AG09319 (cell line): ENCODE measurements around the gene PITPNC1.
"Not testable (repeated sequence)": the region's sequence is repeated elsewhere in the genome, so short reads cannot be mapped to it uniquely, and the experiment has no call there.

ENCODE experiments used
- DNase-seq: peaks from one replicate; pipeline ENCODE4 v3.0.0-alpha.2; 2010; ENCODE audit warnings: low read depth; ENCODE audit errors: extremely low read depth
- TF ChIP-seq, protein P1 (sequence below): IDR thresholded peaks from 2 replicates; pipeline ENCODE4 v1.5.1; 2011; ENCODE audit warnings: low read depth, mild to moderate bottlenecking, inconsistent platforms, low read length, moderate library complexity

The PITPNC1 gene

DNA sequence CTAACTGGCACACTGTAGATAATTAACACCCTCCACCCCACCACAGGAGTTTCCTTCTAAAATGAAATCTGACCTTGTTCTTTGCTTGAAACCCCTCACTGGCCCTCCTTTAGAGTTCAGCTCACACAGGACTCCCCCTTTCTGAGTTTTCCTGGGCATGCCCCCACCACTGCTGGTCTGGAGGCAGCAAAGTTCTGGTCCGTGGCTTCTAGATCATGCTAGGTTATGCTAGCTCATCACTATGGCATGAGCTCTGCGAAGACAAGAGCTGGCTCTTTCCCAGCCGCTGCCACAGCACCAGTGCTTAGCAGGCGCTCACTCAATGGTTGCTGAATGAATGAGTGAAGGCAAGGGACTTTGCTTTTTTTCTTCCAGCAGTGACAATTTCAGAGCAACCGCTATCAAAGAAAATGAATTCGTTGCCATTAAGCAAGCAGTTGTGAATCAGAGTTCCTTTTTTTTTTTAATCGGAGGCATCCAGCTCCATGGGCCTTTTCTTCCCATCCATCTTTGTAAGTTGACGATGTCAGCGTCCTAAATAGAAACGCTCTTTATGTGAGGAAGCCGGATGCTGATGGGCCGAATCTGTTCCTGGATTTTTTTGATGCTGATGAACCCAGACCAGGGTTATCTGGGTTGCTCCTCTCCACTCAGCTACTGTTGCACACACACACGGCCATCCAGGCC, 259.9 kb downstream of the PITPNC1 start:
- no peak for DNase-seq
- TF ChIP-seq, protein P1, sequence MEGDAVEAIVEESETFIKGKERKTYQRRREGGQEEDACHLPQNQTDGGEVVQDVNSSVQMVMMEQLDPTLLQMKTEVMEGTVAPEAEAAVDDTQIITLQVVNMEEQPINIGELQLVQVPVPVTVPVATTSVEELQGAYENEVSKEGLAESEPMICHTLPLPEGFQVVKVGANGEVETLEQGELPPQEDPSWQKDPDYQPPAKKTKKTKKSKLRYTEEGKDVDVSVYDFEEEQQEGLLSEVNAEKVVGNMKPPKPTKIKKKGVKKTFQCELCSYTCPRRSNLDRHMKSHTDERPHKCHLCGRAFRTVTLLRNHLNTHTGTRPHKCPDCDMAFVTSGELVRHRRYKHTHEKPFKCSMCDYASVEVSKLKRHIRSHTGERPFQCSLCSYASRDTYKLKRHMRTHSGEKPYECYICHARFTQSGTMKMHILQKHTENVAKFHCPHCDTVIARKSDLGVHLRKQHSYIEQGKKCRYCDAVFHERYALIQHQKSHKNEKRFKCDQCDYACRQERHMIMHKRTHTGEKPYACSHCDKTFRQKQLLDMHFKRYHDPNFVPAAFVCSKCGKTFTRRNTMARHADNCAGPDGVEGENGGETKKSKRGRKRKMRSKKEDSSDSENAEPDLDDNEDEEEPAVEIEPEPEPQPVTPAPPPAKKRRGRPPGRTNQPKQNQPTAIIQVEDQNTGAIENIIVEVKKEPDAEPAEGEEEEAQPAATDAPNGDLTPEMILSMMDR: no peak

DNA sequence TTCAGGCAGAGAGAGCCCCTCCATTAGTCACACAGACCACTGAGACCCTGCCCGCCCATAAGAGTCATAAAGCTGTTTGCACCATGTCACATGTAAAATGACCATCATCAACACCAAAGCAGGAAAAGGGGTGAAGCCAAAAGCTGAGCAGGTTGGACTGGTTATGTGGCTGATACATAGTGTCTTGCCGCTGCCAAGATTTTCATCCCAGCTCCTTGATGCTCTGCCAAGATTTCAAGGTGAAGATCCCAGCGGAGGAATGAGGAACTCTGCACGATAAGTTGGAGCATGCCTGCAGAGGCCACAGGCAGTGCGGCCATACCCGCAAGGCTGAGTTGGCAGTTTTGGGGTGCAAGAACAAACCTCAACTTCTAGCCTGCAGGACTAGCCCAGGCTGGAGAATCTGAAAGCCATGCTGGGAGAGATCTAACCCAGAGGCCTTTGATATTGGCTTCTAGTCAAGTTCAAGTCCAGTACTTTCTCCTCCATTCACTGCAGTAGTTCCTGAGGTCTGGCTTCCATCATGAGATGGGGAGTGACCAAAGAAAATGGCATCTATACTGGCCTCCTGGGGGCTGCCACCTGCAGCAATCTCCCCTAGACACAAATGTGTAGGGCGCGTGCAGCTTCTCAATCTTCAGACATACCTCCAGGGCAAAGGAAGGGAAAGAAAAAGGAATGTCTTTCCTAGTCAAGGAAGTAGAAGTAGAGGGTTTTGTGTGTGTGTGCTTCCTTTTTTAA, 261.0 kb downstream of the PITPNC1 start:
- DNase-seq: no peak
- TF ChIP-seq, protein P1: no peak

DNA sequence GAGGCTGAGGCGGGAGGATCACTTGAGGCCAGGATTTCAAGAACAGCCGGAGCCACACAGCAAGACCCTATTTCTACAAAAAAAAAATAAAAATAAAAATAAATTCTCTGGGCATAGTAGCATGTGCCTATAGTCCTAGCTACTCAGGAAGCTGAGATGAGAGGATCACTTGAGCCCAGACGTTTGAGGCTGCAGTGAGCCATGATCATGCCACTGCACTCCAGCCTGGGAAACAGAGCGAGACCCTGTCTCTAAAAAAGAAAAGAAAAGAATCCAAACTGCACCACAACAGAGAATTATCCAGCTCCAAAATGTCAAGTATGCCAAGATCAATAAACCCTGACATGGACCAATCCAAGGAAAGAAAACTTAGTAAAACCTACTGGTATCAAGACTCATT, 261.8 kb downstream of the PITPNC1 start:
- TF ChIP-seq, protein P1: no peak

DNA sequence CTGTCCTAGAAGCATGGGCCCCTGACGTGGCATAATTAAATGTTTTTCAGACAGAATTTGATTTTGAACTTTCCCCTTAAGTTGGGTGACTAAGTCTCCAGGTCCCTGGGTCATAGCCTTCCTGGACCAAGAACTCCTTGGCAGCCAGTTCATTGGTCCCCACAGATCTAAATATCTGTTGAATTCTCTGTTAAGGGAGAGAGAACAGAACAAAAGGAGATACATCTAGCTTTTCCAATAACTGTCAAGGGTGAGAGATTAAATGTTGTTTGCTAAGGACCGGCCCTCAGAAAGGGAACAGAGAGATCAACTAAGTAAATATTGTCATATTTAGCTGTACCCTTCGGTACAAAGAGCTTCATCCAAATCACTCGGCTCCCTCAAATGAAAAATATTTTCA, 262.5 kb downstream of the PITPNC1 start:
- TF ChIP-seq, protein P1: no peak
- no peak for DNase-seq

More for the DNA sequence above, 261.8 kb downstream of the PITPNC1 start:
- DNase-seq: no peak

DNA sequence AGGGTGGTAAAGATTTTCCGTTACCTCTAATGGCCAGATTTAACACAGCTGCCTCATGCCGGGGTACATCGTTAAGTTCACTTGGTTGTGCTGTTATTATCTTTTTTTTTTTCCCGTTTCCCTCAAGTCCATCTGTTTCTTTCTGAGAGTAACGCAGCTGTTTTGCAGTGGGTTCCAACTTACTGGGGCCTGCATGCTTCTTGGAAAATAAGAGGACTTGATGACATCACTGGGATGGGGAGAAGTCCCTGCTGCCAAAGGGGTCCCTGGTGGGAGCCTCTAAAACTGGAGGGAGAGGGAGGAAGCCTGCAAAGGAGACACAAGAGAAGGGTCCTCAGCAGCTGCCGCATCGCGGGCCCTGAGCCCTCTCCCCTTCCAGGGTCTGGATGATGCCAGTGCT, 262.9 kb downstream of the PITPNC1 start:
- TF ChIP-seq, protein P1: no peak
- no peak for DNase-seq

DNA sequence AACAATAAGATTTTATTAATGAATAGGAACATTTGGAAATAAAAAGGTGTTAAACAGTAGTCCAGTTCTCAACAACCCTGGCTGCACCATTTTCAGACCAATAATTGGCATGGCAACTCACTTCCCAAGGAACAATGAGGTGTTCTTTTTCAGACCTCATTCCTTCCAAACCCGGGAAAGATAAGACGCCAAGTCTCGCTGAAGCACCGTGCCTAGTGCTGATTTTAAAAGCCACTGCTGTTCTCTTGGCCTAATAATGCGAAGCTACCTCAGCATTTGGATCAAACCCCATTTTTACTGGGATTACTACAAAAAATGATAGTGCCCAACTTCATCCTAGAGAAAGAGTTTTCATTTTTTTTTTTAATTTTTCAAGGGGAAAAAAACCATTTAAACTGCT, 265.4 kb downstream of the PITPNC1 start:
- no peak for DNase-seq
- TF ChIP-seq, protein P1: no peak

DNA sequence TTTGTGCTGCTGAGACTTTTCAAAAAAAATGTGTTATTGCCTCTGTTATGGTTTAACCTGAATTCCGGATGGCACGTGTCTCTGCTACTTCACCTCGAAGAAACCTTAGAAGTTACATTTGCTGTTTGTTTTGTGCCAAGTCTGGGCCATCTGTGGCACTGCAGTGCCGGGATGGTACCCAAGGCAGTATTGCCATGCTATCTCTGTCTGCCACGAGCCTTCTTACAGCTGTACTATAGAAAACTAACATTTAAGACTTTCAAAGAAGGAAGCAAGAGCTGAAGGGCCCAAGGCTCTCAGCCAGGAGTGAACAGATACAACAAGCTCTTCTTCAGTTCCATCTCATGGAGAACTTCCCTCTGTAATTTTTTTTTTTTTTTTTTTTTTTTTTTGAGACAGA, 267.0 kb downstream of the PITPNC1 start:
- DNase-seq: no peak
- TF ChIP-seq, protein P1: no peak

DNA sequence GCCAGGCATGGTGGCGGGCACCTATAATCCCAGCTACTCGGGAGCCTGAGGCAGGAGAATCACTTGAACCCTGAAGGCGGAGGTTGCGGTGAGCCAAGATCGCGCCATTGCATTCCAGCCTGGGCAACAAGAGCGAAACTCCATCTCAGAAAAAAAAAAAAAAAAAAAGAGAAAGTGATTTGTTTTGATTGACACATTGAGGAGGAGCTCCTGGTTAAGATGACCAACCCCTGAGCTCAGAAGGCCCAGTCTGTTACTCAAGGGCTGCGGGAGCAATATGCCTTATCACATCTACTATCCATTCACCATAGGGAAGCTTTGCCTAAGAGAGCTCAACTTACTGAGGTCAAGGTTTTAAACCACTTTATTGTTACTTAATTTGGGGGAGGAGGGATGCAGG, 268.1 kb downstream of the PITPNC1 start:
- not testable (repeated sequence) for DNase-seq
